Ramos (cell line): Measurements from ENCODE around the gene RTN4R.

Experiments
- in situ Hi-C: fragments of 300-500 bp; cut with MboI; formaldehyde crosslinking; loops from one replicate; pipeline ENCODE4 v1.14.3; 2022; ENCODE audit warnings: low sequenced_read_pairs; ENCODE audit not compliant: unreplicated experiment

Gene RTN4R

DNA sequence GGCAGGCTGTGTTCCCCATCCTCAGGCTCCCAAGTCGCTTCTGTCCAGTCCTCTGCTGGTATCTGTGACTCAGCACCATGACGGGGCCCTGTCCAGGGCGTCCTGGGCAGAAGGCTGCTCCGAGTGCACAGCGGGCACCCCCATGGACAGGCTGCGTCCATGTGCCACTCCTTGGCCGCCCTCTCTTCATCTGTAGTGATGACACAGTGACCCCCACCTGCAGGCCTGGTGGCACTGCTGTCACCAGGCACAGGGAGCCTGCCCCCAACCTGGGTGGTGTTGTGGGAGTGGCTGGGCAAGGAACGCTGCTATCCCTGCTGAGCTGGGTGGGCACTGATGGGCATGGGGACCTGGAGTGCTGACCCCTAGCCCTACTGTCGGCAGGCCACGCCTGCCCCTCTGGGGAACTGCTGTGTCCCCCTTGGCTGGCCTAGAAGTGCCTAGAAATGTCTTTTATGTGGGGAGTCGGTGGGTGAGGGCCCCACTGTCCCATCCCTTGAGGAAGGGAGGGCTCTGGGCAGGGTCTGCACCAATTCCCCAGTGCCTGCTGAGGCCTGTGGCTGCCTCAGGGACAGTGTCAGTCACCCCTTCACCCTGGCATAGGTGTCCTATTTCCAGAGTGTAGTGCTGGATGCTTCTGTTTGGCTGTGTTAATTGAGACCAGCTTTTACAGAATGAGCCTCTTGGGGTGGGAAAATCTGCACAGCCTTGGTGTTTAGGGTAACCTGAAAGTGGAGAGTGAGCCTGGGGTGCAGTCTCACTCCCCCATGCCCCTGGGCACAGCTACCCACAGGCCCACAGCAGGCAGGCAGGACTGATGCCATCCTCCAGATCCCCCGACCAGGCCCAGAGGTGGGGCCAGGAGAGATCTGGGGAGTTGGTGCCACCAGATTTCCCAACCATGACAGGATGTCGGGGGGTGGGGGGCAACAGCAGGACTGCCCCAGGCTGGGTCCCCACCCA lies 34.5 kb downstream of the RTN4R start:
- in situ Hi-C loops = no loop called here

DNA sequence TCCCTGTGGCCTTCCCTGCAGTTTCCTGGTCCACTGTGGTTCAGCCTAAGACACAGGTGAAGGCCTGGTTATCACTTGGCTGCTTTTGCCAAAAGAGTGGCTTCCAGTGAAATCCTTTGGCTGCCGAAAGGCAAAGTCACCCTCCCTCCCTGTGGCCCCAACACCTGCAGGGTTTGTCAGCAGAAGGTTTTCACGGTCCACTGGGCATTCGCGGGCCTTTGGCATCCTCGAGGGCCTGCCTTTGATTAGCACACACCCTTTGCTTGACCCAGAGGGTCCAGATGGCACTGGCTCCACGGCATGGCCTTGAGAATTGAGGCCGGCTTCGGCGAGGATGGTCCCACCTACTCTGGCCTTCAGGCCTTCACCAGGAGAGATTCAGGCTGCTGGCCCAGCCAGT lies 35.3 kb downstream of the RTN4R start:
- in situ Hi-C loops = no loop called here

DNA sequence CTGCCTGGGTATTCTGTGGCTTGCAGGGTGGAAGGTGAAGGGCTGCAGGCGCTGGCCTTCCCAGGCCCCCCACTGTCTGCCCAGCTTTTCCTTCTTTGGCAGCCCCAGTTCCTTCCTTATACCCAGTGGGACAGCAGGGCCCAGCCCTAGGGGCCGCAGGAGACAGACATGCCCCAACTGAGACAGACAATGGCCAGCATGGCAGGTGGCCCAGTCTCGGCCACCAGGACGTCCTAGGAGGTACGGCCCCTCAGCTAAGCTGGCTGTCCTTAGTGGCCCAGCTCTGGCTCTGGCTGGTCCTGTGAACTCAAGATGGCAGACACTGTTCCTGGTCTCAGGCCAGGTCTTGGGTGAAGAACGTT lies 35.9 kb downstream of the RTN4R start:
- in situ Hi-C loops = no loop called here

DNA sequence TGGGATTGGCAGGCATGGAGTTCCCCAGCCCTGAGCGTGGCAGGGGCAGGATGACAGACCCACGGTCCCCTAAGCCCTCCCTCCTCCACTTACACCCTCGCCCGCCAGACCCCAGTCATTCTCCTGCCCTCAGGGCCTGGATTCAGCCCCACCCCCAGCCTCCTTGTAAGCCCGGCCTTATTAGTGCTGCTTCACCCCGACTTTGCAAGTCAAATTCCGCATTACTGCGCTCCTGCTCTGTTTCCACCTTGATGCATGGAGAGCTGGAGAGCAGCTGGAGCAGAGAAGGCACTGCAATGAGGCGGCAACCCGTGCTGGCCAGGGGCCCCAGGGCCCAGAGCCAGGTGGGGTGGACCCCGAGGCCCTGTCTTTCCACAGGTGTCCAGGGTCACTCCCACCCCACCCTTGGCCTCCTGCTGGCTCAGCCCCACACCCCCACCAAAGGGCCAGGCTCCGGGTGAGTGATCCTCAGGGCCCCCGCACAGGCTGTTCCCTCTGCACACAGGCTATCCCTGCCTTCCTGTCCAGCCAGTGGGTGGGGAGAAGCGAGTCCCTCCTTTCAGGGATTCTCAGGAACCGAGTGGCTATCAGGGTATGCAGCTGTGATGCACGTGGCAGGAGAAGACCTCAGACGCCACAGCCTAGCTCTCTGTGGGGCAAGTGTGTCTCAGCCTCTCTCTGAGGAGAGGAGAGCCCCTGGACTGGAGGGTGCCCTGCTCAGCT lies 36.4 kb downstream of the RTN4R start:
- in situ Hi-C loops = no loop called here

DNA sequence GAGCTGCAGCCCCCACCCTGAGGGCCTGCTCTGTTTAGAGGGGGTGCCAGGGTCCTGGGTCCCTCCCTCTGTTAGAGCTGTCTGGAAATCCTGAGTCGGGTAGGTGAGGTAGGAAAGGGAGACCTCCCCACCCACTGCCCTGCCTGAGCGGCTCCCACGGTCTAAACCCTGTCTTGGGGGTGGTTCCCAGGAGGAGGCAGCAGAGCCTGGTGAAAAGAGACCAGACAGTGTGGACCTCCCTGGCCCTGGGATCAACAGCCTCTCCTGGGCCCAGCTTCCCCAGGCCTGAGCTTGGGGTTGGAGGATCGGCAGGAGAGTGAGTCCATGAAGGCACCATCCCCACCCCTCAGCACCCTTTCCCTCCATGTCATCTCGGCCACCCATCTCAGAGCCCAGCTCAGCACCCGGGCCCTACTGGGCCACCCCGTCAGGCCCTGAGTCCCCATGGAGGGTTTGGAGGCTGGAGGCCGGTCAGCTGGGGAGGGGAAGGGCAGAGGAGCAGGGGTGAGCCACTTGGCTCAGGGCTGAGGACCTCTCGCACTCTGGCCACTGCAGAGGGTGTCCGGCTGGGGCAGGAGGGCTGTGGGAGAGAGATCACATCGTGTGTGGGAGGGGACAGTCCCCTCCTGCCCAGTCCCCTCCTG lies 37.2 kb downstream of the RTN4R start:
- in situ Hi-C loops = no loop called here

DNA sequence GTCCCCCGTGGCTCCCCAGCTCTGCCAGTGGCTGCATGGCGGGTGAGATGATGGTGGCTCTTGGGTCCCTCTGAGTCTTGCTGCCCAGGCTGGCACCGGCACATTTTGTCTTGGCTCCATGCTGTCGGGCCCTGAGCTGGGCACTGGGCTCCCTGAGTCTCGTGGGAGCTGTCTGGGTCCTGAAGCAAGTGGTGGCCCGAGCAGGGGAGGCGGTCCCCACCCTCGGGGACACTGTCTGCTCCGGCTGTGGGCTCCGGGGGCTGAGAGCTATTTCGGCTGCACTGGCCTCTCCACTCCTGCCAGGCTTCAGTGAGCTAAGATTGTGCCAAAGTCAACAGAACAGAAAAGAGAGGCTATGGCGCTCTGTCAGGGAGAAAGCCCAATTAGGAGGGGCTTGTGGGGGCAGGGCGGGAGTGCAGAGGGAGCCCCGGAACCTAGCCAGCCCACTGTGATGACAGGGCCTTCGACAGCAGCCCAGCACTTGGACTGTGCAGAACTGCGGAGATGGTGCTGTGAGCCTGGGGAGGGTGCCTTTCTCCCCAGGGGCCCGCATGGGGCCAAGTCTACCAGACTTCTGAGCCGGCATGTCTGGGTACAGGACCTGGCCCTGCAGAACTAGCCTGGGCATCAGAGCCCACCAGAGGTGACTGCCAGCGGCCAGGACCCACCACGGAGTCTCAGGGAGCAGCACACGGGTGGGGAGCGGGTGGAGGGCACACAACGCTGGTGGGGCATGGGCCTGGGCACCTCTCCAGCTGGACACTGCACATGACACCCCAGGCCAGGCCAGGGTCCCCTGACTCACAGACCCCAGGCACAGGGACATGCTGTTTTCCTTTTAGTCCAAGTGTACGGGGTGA lies 38.0 kb downstream of the RTN4R start:
- in situ Hi-C loops = no loop called here

DNA sequence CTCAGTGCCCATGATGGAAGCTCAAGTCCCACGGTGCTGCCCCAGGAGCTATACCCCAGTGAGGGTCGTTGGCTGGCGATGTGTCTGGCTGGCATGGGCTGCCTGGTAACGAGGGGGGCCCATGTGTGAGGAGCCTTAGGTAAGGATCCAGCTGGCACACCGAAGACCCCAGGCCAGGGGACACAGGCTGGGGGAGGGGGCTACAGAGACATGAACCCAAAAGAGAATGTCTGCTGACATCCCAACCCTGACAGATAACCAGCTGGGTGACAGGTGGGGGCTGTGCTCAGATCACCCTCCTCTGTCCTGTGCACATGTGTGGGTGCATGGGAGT lies 39.2 kb downstream of the RTN4R start:
- in situ Hi-C loops = no loop called here

DNA sequence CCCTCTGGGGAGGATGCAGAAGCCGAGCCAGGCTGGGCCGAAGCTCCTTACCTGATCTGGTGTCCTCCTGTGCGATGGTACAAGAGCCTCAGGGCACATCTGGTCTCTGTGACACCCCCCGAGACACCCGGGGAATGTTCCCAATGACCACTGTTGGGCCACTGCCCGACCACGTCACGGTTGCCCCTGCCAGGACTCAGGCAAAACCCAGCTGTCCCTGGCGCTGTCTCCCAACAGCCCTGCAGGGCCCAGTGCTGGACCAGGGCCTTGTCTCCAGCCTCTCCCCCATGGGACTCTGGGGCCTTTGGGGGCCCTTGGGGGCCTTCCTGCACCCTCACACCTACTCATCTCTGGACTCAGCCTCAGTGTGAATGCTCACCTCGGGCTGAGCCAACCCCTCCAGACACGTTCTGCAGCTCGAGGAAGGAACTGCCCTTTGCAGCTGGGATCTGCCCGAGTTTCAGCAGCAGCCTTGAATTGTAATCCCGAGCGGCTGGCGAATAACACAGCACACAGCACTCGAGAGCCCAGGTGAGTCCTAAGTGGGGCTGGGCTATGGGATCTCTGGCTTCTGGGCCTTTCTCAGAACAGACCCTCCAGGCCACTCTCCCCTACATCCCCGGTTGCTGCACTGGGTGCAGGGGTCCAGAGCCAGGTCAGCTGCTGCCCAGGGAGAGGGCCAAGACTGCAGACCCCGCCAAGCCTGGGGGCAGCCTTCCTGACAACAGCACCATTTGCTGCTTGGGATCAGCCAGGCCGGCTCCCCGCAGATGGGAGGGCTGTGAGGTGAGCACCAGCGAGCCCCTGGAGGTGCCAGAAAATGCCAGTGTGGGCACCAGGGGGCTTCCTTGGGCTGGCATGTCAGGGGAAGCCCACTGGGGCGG lies 39.8 kb downstream of the RTN4R start:
- in situ Hi-C loops = no loop called here

DNA sequence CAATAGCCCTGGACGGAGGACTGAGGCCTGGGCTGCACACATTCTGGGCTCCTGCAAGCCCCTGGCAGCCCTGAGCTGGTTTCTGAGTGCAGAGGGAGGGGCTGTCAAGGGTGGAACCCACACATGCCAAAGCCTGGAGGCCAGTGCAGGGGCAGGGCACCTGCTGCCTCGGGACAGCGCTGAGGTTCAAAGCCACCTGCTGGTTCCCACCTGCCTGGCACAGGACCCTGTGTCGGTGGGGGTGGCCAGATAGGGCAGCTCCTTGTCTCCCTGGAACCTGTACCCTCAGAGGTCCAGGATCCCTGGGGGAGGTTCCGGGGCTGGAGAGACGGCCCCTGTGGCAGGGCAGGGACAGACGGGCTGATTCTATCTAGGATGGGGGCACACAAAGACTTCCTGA lies 40.8 kb downstream of the RTN4R start:
- in situ Hi-C loops = no loop called here

DNA sequence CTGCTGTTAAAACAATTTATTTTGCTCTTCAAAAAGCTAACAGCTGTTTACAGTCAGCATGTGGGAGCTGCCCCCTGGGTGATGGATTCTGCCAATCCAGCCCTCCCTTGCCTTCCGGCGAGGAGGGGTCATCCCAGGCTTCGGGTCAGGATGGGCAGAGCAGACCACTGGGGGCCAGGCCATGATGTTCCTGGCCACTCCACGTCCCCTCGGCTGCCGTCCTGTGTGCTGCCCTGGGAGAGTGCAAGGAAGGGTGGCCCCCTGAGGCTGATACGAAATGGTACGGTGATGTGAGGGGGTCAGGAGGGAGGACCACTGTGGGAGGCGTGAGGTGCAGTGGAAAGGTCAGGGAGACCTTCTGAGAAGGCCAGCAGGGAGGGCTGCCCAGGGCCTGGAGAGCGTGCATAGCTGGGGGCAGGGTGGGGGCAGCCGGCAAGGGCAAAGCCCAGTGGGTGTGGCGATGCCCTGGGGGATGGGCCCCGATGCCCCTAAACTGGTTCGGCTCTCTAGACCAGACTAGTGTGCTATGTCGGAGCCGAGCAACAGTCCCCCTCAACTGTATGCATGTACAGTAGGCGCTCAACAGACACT lies 41.3 kb downstream of the RTN4R start:
- in situ Hi-C loops = no loop called here

DNA sequence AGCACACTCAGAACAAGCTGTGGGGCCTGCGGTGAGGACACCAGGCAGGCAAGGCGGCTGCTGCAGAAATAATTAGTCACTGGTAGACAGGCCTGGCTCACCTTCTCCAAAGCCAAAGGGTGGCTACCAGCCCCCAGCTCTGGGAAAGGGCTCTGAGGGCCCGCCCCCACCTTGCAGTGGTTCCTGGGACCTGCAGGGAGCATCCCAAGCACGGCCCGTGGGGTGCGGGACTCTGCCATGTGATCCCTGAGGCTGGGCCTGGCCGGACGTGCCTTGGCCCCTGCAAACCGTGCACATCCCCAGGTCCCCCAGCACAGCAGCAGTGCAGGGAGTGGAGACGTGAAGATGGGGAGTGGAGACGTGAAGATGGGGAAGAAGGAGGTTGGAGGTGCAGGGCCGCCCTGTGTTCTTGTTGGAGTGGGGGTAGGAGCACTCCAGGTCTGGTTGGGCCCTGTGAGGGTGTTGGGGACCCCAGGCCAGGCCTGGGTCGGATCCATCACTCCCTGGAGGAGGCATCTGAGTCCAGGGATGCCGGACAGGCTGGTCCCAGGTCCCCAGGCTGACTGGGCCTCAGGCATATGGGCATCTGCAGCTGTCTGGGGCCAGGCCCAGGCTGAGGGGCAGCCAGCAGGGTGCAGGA lies 41.9 kb downstream of the RTN4R start:
- in situ Hi-C loops = no loop called here

DNA sequence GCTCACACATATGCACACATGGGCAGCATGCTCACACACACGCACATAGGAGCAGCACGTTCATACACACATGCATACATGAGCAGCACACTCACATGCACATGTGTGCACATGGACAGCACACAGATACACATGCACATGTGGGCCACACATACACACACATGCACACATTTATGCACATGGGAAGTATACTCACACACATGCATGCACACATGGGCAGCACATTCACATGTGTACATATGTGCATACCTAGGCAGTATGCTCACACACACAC lies 42.5 kb downstream of the RTN4R start:
- in situ Hi-C loops = no loop called here

DNA sequence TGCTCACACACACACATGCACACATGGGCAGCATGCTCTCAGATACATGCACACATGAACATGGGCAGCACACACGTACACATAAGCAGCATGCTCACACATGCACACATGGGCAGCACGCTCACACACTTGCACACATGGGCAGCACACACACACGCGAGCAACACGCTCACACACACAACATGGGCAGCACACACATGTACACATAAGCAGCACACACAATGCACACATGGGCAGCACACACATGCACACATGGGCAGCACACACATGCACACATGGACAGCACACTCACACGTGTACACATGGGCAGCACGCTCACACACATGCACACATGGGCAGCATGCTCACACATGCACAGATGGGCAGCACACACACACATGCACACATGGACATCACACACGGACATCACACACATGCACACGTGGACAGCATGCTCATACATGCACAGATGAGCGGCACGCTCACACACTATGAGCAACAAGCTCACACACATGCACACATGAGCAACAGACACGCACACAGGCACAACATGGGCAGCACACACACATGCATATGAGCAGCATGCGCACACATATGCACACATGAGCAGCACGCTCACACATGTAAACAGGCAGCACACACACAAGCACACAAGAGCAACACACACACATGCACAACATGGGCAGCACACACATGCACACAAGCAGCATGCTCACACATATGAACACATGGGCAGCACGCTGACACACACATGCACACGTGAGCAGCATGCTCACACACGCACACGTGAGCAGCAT lies 43.0 kb downstream of the RTN4R start:
- in situ Hi-C loops = no loop called here

DNA sequence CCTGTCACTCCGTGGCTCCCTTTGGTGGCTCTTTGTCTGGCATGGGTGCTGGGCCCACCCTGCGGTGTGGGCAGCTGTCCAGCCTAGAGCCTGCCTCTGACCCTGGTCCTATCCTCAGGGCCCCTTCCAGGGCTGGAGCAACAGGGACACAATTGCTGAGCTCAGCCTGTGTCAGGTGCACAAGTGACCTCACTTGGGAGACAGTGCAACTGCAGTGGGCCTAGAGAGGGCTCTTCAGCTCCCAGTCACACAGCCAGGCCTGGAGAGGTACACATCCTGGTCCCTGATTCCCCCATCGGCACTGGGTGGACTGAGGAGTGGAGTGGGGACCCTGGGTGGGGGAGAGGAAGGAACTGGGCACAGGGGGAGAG lies 43.9 kb downstream of the RTN4R start:
- in situ Hi-C loops = no loop called here

DNA sequence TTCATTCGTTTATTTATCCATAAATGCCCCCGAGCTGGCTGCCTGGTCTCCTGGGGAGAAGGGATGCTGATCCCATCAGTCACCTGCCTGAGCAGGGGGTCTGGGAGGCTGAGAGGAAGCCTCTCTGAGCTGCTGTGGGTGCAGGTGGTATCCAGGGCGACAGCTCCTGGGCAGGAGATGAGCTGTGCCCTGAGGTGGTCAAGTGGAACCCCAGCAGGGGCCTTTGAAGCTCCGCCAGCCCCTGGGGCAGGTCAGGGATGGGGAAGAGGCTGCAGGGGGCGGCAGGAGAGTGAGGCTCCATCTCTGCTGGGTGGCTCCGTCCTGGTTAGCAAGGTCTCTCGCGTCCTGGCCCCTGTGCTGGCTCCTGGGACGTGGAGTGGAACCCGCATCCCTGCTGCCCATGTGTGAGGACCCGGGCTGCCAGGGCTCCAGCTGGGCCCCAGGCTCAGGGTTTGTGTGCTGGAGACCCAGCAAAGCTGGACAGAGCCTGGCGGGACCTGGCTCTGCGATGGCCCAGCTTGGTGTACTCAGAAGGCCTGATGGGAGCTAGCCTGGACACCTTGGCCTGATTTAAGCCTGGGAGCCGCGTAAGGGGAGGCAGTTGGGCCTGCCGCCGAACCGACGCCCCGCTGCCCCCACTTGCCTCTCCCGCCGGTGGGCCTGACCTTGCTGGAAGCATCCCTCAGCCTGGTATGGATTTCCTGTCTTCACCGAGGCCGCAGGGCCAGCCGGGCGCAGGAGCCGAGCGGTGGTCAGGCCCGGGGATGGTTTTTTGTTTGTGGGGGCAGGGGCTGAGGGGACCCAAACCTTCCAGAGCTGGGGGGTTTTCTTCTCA lies 44.5 kb downstream of the RTN4R start:
- in situ Hi-C loops = no loop called here

DNA sequence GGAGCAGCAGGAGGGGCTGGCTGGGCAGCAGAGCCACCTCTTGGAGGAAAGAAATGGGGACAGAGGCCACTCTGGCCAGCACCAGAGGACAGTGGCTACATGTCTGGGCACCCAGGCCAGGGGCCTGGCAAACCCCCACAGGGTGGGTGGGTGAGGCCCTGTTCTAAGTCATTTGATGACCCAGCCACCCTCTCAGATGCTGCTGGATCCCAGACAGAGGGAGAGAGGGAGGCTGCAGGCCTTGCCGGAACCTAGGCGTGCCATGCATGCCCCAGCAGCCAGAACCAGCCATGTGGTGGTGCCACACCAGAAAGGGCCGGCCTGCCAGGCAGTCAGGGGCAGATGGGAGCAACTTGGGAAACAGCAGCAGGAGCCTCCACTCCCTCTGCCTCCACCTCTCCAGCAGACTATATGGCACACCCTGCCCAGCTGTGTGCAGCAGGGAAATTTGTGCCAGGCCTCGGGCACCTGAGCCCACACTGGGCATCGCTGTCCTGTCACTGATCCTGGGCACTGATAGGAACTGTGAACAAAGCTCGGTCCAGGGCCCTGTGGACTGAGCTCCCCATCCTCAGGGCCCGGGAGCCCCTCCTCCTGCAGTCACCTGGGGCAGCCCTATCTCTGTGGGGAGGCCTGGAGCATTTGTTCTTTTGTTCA lies 45.2 kb downstream of the RTN4R start:
- in situ Hi-C loops = no loop called here
